ENCODE measurements around the gene PAX5. TPM values are rescaled to one million over a fixed set of nuclear protein-coding genes. Genes with fewer than 3 reads are reported as not detected.

The PAX5 gene
- total RNA-seq, 1 experiment from 2014 or later, result 6.6 TPM

GRCh38 chr9:36935768-36936497 lies 98.1 kb downstream of the PAX5 start:
- H3K4me3 Mint-ChIP-seq, result no peak overlapping the region
- H3K4me1 Mint-ChIP-seq, result peaks cover 36% of the 10 kb centered on the region
- no peak for DNase-seq (ENCODE audit: low spot score)
- H3K27ac Mint-ChIP-seq, result no peak overlapping the region
- H3K9me3 Mint-ChIP-seq, result peaks cover 8% of the 10 kb centered on the region
- H3K36me3 Mint-ChIP-seq, result peaks cover 4% of the 10 kb centered on the region; the same call in 1 of the 2 replicates
- ATAC-seq, result no peak
- no peaks in the 10 kb centered on the region for H3K27me3 Mint-ChIP-seq (ENCODE audit: low read depth)
- CTCF ChIA-PET, result interaction anchor here (0.9 kb wide), 1 partner anchor 55 kb away, joined by 5 read pairs; no protein-coding TSS in a partner anchor
- POLR2A ChIA-PET, result no interaction called here
- TF ChIP-seq NFE2L1 (CRISPR knock-in tag; IDR thresholded peaks at IDR 0.05) (no peak), ZNF532 (CRISPR knock-in tag; IDR thresholded peaks at IDR 0.05; ENCODE audit: borderline replicate concordance) (no peak), FOXJ3 (CRISPR knock-in tag; IDR thresholded peaks at IDR 0.05; ENCODE audit: borderline replicate concordance) (no peak), TEAD1 (CRISPR knock-in tag; IDR thresholded peaks at IDR 0.05) (no peak), PREB (CRISPR knock-in tag; IDR thresholded peaks at IDR 0.05; ENCODE audit: borderline replicate concordance) (no peak), FOXP1 (CRISPR knock-in tag; IDR thresholded peaks at IDR 0.05; ENCODE audit: borderline replicate concordance) (no peak), ATF6 (CRISPR knock-in tag; IDR thresholded peaks at IDR 0.05) (no peak), STAT6 (CRISPR knock-in tag; conservative IDR thresholded peaks at IDR 0.05; ENCODE audit: low read depth) (no peak), SOX15 (CRISPR knock-in tag; IDR thresholded peaks at IDR 0.05) (no peak), ZNF317 (CRISPR knock-in tag; IDR thresholded peaks at IDR 0.05; ENCODE audit: borderline replicate concordance, low read depth) (no peak), NR1H2 (CRISPR knock-in tag; IDR thresholded peaks at IDR 0.05) (no peak), NFATC4 (CRISPR knock-in tag; IDR thresholded peaks at IDR 0.05) (no peak), E2F4 (CRISPR knock-in tag; IDR thresholded peaks at IDR 0.05; ENCODE audit: borderline replicate concordance, low read depth) (no peak), ZNF416 (CRISPR knock-in tag; IDR thresholded peaks at IDR 0.05) (no peak), NR3C1 (CRISPR knock-in tag; conservative IDR thresholded peaks at IDR 0.05; ENCODE audit: low read depth) (no peak), OVOL2 (CRISPR knock-in tag; IDR thresholded peaks at IDR 0.05; ENCODE audit: borderline replicate concordance) (no peak), E2F5 (CRISPR knock-in tag; IDR thresholded peaks at IDR 0.05) (no peak)

All from WTC11 (cell line).